Prostate gland (tissue), 2 donors: ENCODE data around the gene QRICH1. TPM values are rescaled to one million over a fixed set of nuclear protein-coding genes. Genes with fewer than 3 reads are reported as not detected.
A peak's percentile ranks its signal among the peaks of the same experiment; 100 is the strongest.

Source experiments
- DNase-seq: peaks from one replicate; pipeline ENCODE4 v3.0.0-alpha.2; 2019; ENCODE audit warnings: low spot score
- H3K27ac ChIP-seq, 2 donors: fragments of 200-600 bp; sonication (generic); 2 replicates each; pipeline ENCODE4 v1.5.1; 2017 to 2019
- H3K27me3 ChIP-seq: fragments of 200-600 bp; sonication (generic); replicated peaks from 2 replicates; pipeline ENCODE4 v1.5.1; 2019; ENCODE audit not compliant: insufficient read depth
- H3K36me3 ChIP-seq, 2 donors: fragments of 200-600 bp; sonication (generic); 1 replicate in 1 of 2; 2 replicates in 1 of 2; pipeline versions ENCODE4 v1.5.1 to v1.8.1; 2017 to 2019
- H3K4me1 ChIP-seq: fragments of 200-600 bp; sonication (generic); replicated peaks from 2 replicates; pipeline ENCODE4 v1.5.1; 2019
- H3K4me3 ChIP-seq, 2 donors: fragments of 200-600 bp; sonication (generic); 2 replicates each; pipeline ENCODE4 v1.5.1; 2017 to 2019
- H3K9me3 ChIP-seq: fragments of 200-600 bp; sonication (generic); 2 replicates; pipeline ENCODE4 v1.5.1; 2017
- CTCF ChIP-seq, 4 experiments: fragments of 200-600 bp in 2 of 4; fragments of 450-650 bp in 2 of 4; sonication (generic) in 2 of 4; IDR thresholded peaks; 1 replicate in 3 of 4; 2 replicates in 1 of 4; pipeline ENCODE4 v1.5.1; 2016 to 2019; ENCODE audit warnings: antibody characterized with exemption in 4 of 4, mild to moderate bottlenecking in 2 of 4, moderate library complexity in 2 of 4
- POLR2A ChIP-seq: fragments of 450-650 bp; IDR thresholded peaks from one replicate; pipeline ENCODE4 v1.6.1; 2016; ENCODE audit warnings: antibody characterized with exemption, mild to moderate bottlenecking
- POLR2AphosphoS5 ChIP-seq: sonication (generic); formaldehyde crosslinking; IDR thresholded peaks from one replicate; pipeline ENCODE4 v1.6.1; 2017; ENCODE audit warnings: antibody characterized with exemption
- WGBS: methylation state at CpG from one replicate; pipeline ENCODE4 v1.1.5; 2018; 5-methylcytosine and 5-hydroxymethylcytosine counted together
- intact Hi-C: fragments of 100-400 bp; cut with DNase I; formaldehyde crosslinking; loops from one replicate; pipeline ENCODE4 v1.14.2; 2022
- total RNA-seq, 2 donors: library from RNA; depleted of rRNA; stranded (reverse); fragments of >200 nt; gene quantifications; one replicate each; pipeline ENCODE4 v1.1.0, GENCODE V29; 2016

Gene QRICH1
- total RNA-seq, 2 donors from 2014 or later = 60.1 to 132 TPM

GRCh38 chr3:49120096-49120437, 26.2 kb upstream of the QRICH1 start:
- intact Hi-C loops = loop anchor here (2.0 kb wide), 1 partner anchor 15 kb away; the partner anchor contains the start of gene QARS1
- 0% methylated on average over 9 of the region's 9 CpGs for whole genome bisulfite sequencing

GRCh38 chr3:49119439-49119838, 25.6 kb upstream of the QRICH1 start:
- 52% methylated on average over 3 of the region's 3 CpGs for WGBS
- Histone ChIP-seq H3K27ac (no peak overlapping the region), H3K27me3 (no peaks in the 10 kb centered on the region), H3K4me3 (peak overlapping the region; percentile 92 to 100), H3K36me3 (peaks cover 40 to 52% of the 10 kb centered on the region in 2 donors), H3K9me3 (no peaks in the 10 kb centered on the region), H3K4me1 (peaks cover 6% of the 10 kb centered on the region)
- intact Hi-C loops = no loop called here
- TF ChIP-seq CTCF (IDR thresholded peaks at IDR 0.05) (no peak), POLR2AphosphoS5 (no peak), POLR2A (no peak)
- no peak for DNase-seq

More at GRCh38 chr3:49120096-49120437, 26.2 kb upstream of the QRICH1 start:
- TF ChIP-seq CTCF (IDR thresholded peaks at IDR 0.05) (no peak), POLR2AphosphoS5 (no peak), POLR2A (no peak)
- Histone ChIP-seq H3K36me3 (peaks cover 38 to 47% of the 10 kb centered on the region in 2 donors), H3K9me3 (no peaks in the 10 kb centered on the region), H3K27ac (peak overlapping the region; percentile 91 to 95), H3K27me3 (no peaks in the 10 kb centered on the region), H3K4me1 (peaks cover 6% of the 10 kb centered on the region), H3K4me3 (peak overlapping the region; percentile 92 to 100)
- DNase-seq = no peak

DNA sequence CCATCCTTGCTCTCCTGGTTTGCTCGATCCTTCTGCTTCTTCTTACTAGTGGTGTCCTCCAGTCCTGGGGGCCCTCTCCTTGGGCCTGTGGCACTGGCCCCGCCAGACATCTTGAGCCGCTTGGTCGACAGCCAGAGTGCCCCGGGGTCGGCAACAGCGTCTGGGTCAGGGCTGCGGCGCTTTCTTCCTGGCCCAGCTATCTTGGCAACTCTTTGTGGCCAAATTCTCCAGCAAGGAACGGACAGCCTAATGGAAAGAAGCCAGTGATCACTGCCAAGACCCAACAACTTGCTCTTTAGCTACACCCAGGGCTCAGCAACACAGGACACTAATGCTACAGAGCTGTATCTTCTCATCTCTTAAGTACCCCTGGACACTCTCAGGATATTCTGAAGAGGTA, 25.2 kb upstream of the QRICH1 start:
- WGBS = 75% methylated on average over 10 of the region's 10 CpGs
- intact Hi-C loops = no loop called here
- Histone ChIP-seq H3K4me3 (no peak overlapping the region), H3K27ac (no peak overlapping the region), H3K9me3 (no peaks in the 10 kb centered on the region), H3K4me1 (peaks cover 6% of the 10 kb centered on the region), H3K36me3 (peaks cover 44 to 52% of the 10 kb centered on the region in 2 donors), H3K27me3 (no peaks in the 10 kb centered on the region)
- TF ChIP-seq CTCF (IDR thresholded peaks at IDR 0.05) (no peak), POLR2AphosphoS5 (no peak), POLR2A (no peak)
- no peak for DNase-seq

GRCh38 chr3:49112262-49112661, 18.4 kb upstream of the QRICH1 start:
- TF ChIP-seq CTCF (IDR thresholded peaks at IDR 0.05) (no peak), POLR2AphosphoS5 (no peak), POLR2A (no peak)
- H3K4me3 ChIP-seq = no peak overlapping the region
- intact Hi-C loops = no loop called here
- H3K27me3 ChIP-seq = no peaks in the 10 kb centered on the region
- H3K27ac ChIP-seq = no peak overlapping the region
- H3K36me3 ChIP-seq = peaks cover 66 to 67% of the 10 kb centered on the region in 2 donors
- 83% methylated on average over 14 of the region's 14 CpGs for WGBS
- no peaks in the 10 kb centered on the region for H3K9me3 ChIP-seq
- H3K4me1 ChIP-seq = no peaks in the 10 kb centered on the region
- DNase-seq = no peak

- intact Hi-C loops = no loop called here
- H3K4me3 ChIP-seq = no peak overlapping the region
- no peak for TF ChIP-seq CTCF (IDR thresholded peaks at IDR 0.05)
- TF ChIP-seq POLR2A = no peak
- no peak for TF ChIP-seq POLR2AphosphoS5
- WGBS = 69% methylated on average over 6 of the region's 6 CpGs
- H3K9me3 ChIP-seq = no peaks in the 10 kb centered on the region
- no peak for DNase-seq
- H3K36me3 ChIP-seq = peaks cover 56 to 59% of the 10 kb centered on the region in 2 donors
- no peak overlapping the region for H3K27ac ChIP-seq
- H3K27me3 ChIP-seq = no peaks in the 10 kb centered on the region
- no peaks in the 10 kb centered on the region for H3K4me1 ChIP-seq
Observed at GRCh38 chr3:49111347-49111746, 17.5 kb upstream of the QRICH1 start.
